Loucy (cell line): ENCODE data around the gene BUB1.
"Not testable (repeated sequence)": the region's sequence is repeated elsewhere in the genome, so short reads cannot be mapped to it uniquely, and the experiment has no call there.

ENCODE experiments used
- H2AFZ ChIP-seq: fragments of 200-600 bp; sonication (generic); 2 replicates; pipeline ENCODE4 v1.6.0; 2016; ENCODE audit warnings: antibody characterized with exemption, mild to moderate bottlenecking, low read length, moderate library complexity
- H3F3A ChIP-seq: fragments of 200-600 bp; 2 replicates; pipeline ENCODE4 v1.6.0; 2016; ENCODE audit warnings: antibody characterized with exemption, low read depth, mild to moderate bottlenecking
- H3K27me3 ChIP-seq: fragments of 200-600 bp; sonication (generic); 2 replicates; pipeline ENCODE4 v1.6.1; 2014; ENCODE audit warnings: low read length, mild to moderate bottlenecking; ENCODE audit not compliant: insufficient read depth, poor library complexity, severe bottlenecking
- H3K36me3 ChIP-seq: fragments of 200-600 bp; sonication (generic); 2 replicates; pipeline ENCODE4 v1.6.1; 2016; ENCODE audit warnings: low read length; ENCODE audit not compliant: insufficient read depth
- H3K4me1 ChIP-seq: fragments of 200-600 bp; sonication (generic); 2 replicates; pipeline ENCODE4 v1.5.1; 2014; ENCODE audit warnings: low read length, mild to moderate bottlenecking; ENCODE audit not compliant: insufficient read depth, poor library complexity, severe bottlenecking
- H3K4me2 ChIP-seq: fragments of 200-600 bp; sonication (generic); 2 replicates; pipeline ENCODE4 v1.6.0; 2014; ENCODE audit warnings: antibody characterized with exemption, low read length, low read depth, mild to moderate bottlenecking; ENCODE audit not compliant: poor library complexity, severe bottlenecking
- H3K4me3 ChIP-seq: fragments of 200-600 bp; sonication (generic); 2 replicates; pipeline ENCODE4 v1.5.1; 2014; ENCODE audit warnings: low read length, mild to moderate bottlenecking, mixed read lengths; ENCODE audit not compliant: poor library complexity, severe bottlenecking
- H3K79me2 ChIP-seq: fragments of 200-600 bp; sonication (generic); 2 replicates; pipeline ENCODE4 v1.6.1; 2014; ENCODE audit warnings: low read length; ENCODE audit not compliant: insufficient read depth
- H3K9ac ChIP-seq: fragments of 200-600 bp; sonication (generic); 2 replicates; pipeline ENCODE4 v1.6.0; 2014; ENCODE audit warnings: mild to moderate bottlenecking, low read depth, low read length, moderate library complexity; ENCODE audit not compliant: poor library complexity, severe bottlenecking
- H3K9me2 ChIP-seq: fragments of 200-600 bp; sonication (generic); replicated peaks from 2 replicates; pipeline ENCODE4 v1.6.1; 2016; ENCODE audit warnings: low read depth, low read length, mixed read lengths
- H3K9me3 ChIP-seq: fragments of 200-600 bp; sonication (generic); 2 replicates; pipeline ENCODE4 v1.6.1; 2014; ENCODE audit warnings: mild to moderate bottlenecking, antibody characterized with exemption, low read length, low read depth; ENCODE audit not compliant: insufficient read depth
- H4K20me1 ChIP-seq: fragments of 200-600 bp; sonication (generic); 2 replicates; pipeline ENCODE4 v1.6.0; 2014; ENCODE audit warnings: antibody characterized with exemption, low read length, mild to moderate bottlenecking; ENCODE audit not compliant: insufficient read depth, poor library complexity, severe bottlenecking

BUB1 gene

DNA sequence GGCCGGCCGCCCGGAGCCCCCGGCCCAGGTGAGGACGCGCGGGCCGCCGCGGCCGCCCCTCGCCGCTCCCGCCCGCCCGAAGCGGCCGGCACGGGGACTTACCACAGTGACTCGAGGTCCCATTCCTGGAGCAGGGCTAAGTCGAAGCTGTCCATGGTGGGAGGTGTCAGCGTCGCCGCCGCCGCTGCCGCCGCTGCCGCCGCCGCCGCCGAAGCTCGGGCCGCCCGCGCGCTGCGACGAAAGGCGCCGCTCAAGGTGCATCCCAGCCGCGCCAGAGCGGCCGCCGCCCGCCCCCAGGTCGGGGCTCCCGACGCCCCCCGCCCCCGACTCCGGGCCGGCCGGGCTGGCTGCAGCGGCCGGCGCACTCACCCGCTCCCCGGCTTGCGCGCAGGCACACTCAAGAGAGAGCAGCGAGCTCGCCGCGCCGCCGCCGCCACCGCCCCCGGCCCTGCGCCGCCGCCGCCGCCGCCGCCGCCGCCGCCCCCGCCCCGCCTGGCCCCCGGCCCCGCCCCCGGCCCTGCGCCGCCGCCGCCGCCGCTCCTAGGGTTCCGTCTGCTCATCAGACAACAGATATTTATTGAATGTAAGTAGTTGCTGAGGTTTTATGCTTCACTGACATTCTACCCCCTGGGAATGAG is 67.1 kb downstream of the BUB1 start:
- H3K36me3 ChIP-seq, H3K79me2 ChIP-seq, H3K9me3 ChIP-seq, H2AFZ ChIP-seq, H3K4me1 ChIP-seq, H4K20me1 ChIP-seq, H3K4me3 ChIP-seq, H3K27me3 ChIP-seq, H3K9me2 ChIP-seq, H3F3A ChIP-seq, H3K4me2 ChIP-seq, H3K9ac ChIP-seq: not testable (repeated sequence)

DNA sequence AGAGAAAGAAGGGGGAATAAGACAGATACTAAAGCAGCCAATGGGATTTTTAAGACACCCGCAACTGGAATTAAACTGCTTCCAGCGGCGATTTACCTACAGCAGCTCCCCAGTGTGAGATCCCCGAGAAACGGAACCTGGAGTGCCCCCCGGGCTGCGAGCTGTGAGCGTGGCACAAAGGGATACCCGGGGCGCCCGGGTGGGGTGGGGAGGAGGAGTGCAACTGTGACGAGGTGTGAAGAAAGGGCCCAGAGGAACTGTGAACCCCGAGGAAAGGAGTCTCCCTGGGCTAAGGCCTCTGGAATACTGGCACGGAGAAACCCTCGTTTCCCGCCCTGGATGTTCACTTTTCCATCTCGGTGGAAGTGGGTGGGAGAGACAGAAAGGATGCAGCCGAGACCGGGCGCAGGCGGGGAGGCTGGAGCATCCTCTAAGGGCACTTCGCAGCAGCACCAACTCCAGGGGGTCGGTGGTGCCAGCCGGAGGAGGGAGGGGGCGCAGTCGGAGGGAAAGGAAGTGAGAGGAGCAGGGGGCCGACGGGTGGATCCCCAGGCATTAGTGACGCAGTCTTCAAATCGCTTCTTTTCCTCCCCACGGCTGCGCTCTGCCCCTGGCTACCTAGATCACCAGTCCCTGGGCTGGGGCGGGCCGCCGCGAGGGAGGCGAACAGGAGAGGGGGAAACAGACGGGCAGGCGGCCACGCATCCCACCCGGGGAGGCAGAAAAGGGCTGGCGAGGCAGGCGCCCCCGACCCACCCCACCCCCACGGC is 67.8 kb downstream of the BUB1 start:
- not testable (repeated sequence) for H4K20me1 ChIP-seq, H3K79me2 ChIP-seq, H3K9me2 ChIP-seq, H3K27me3 ChIP-seq, H3F3A ChIP-seq, H3K9ac ChIP-seq, H3K4me1 ChIP-seq, H3K4me3 ChIP-seq, H2AFZ ChIP-seq, H3K36me3 ChIP-seq, H3K9me3 ChIP-seq, H3K4me2 ChIP-seq

DNA sequence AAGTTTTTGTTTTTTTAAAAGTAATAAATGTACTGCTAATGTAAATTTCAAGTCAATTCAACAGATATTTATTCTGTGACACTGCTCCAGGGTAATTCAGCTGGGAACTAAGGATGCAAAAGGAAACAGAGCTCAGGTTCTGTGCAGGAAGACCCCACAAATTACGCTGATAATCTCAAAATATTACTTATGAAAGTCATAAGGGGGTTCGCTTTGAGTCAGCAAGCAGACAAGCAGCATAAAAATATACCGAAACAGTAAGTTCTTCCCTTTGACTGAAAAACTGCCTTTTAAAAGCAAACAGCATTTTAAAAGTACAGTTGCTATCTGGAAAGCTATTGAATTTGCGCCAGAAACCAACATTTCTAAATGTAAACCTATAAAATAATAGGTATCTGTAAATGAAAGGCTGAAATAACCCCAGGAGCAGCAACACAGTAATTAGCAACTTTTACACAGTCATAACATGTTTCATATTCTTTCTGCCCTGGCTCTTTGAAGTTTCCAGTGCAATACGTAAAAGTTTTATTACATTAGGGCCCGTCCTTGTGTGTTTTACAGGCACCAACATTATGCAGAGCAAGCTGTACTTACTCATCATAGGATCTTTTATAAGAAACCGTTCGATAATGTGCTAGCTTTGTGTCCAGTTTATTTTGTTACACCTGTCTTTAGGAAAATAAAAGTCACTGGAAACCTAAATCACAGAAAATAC is 68.9 kb downstream of the BUB1 start:
- H3K4me3 ChIP-seq, H3K27me3 ChIP-seq, H4K20me1 ChIP-seq, H3F3A ChIP-seq, H3K4me2 ChIP-seq, H3K4me1 ChIP-seq, H3K9ac ChIP-seq, H2AFZ ChIP-seq, H3K9me3 ChIP-seq, H3K36me3 ChIP-seq, H3K9me2 ChIP-seq, H3K79me2 ChIP-seq: not testable (repeated sequence)

DNA sequence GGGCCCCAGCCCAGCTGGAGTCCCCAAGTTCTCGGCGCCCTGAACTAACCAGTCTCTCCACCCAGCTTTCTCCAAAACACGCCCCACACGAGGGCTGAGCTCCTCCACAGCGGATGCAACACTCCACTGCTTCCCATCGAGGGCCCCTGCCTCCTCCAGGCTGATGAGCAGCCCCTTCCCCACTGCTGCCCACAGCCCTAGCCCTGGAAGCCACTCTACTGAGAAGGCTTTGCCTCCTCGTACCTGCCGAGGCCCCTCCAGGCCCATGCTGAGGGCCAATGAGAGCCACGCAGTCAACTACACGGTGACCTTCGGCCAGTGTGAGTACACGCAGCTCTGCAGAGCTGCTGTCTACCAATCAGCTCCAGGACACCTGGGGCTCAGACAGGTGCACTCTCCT is 72.8 kb downstream of the BUB1 start:
- not testable (repeated sequence) for H3K9ac ChIP-seq, H3K4me1 ChIP-seq, H4K20me1 ChIP-seq, H3K4me2 ChIP-seq, H3K36me3 ChIP-seq, H3F3A ChIP-seq, H3K9me2 ChIP-seq, H3K9me3 ChIP-seq, H3K79me2 ChIP-seq, H3K4me3 ChIP-seq, H3K27me3 ChIP-seq, H2AFZ ChIP-seq

DNA sequence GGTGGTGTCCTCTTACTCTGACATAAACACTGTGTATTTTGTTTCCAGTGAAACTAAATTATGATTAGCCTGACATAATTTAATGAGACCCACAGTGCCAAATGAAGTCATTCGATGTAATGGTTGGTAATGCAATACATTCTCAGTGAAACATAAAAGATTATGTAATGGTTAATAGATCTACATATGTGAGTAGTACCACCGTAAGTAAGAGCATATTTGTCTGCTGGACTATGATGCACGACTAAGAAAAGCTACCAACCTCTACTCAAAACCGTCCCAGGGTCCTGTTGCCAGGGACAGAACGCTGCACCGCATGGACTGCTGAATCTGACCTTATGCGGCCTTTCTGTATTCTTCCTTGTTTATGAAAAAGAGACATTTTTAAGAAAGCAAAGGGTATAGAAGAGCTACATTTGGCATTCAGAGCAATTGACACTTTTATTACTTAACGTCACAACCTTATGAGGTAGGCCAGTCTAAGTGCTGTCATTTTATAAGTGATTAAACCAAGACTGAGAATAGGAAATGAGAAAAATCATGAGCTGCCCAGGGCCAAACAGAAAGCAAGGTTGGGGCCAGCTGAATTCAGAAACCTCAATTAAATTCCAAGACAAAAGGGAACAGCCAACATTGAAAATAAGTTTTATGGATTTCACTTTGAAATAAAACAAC is 73.8 kb downstream of the BUB1 start:
- H3K9me2 ChIP-seq, H3K9me3 ChIP-seq, H3K27me3 ChIP-seq, H2AFZ ChIP-seq, H3K79me2 ChIP-seq, H3K36me3 ChIP-seq, H3F3A ChIP-seq, H3K4me1 ChIP-seq, H3K4me3 ChIP-seq, H3K9ac ChIP-seq, H3K4me2 ChIP-seq, H4K20me1 ChIP-seq: not testable (repeated sequence)

DNA sequence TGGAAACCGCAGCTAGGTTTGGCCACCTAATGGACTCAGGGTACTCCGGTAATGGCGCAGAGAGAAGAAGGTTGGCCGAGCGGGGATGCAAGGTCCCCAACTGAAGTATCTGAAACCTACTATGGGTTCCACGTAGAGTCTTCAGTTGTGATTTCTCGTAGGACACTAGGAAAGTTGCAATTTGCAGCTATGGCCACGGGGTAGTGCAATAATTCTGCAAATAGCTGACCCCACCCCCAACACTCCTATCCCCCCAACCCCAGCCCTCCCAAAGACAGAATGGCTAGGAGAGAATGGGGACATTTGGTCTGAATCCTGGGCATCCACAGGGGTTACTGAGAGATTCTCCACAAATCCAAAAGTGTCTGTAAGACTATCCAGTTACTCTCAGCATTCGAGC is 75.7 kb downstream of the BUB1 start:
- not testable (repeated sequence) for H3F3A ChIP-seq, H4K20me1 ChIP-seq, H3K9ac ChIP-seq, H3K9me3 ChIP-seq, H2AFZ ChIP-seq, H3K4me2 ChIP-seq, H3K36me3 ChIP-seq, H3K9me2 ChIP-seq, H3K4me3 ChIP-seq, H3K27me3 ChIP-seq, H3K4me1 ChIP-seq, H3K79me2 ChIP-seq

DNA sequence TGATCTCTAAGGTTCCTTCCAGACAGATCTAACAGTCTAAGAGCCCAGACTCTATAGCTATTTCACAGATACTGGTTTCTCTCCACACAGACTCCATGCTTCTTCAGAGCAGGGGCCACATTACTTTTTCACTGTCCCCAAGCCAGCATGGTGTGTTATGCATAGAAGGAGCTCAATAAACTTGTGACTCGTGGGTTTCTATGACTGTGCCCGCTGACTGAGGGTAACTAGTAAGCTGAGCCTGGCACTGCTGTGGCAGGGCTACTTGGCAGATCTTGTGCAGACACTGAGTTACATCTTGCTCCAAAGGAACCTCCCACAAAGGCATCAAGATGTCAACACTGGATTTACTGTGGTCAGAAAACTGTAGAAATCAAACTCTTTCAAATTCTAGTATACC is 85.9 kb downstream of the BUB1 start:
- not testable (repeated sequence) for H4K20me1 ChIP-seq, H3F3A ChIP-seq, H3K4me3 ChIP-seq, H3K27me3 ChIP-seq, H3K9me2 ChIP-seq, H3K9ac ChIP-seq, H3K4me1 ChIP-seq, H3K9me3 ChIP-seq, H3K4me2 ChIP-seq, H3K79me2 ChIP-seq, H3K36me3 ChIP-seq, H2AFZ ChIP-seq
